HFF-Myc (cell line): ENCODE results near the gene ELK3.

ENCODE experiments used
- DNase-seq: peaks from one replicate; pipeline ENCODE4 v3.0.0-alpha.2; 2011; ENCODE audit warnings: low read depth; ENCODE audit errors: extremely low read depth
- H3K4me3 ChIP-seq: replicated peaks from 2 replicates; pipeline ENCODE4 v1.5.1; 2011; ENCODE audit warnings: low read depth, mild to moderate bottlenecking, control low read depth, low read length
- CTCF ChIP-seq: IDR thresholded peaks from 2 replicates; pipeline ENCODE4 v1.5.1; 2012; ENCODE audit warnings: mild to moderate bottlenecking, low read depth, low read length, control low read depth; ENCODE audit errors: missing control alignments

ELK3 gene

GRCh38 chr12:96260644-96261043 lies 66.5 kb downstream of the ELK3 start:
- no peak for DNase-seq
- no peak for TF ChIP-seq CTCF
- no peak overlapping the region for H3K4me3 ChIP-seq

GRCh38 chr12:96261557-96261956 lies 67.4 kb downstream of the ELK3 start:
- H3K4me3 ChIP-seq, result no peak overlapping the region
- no peak for TF ChIP-seq CTCF
- DNase-seq, result no peak

GRCh38 chr12:96263449-96263902 lies 69.3 kb downstream of the ELK3 start:
- no peak for DNase-seq

GRCh38 chr12:96265400-96265799 lies 71.2 kb downstream of the ELK3 start:
- no peak for DNase-seq
- H3K4me3 ChIP-seq, result no peak overlapping the region
- TF ChIP-seq CTCF, result no peak

More at GRCh38 chr12:96263449-96263902, 69.3 kb downstream of the ELK3 start:
- TF ChIP-seq CTCF, result no peak
- no peak overlapping the region for H3K4me3 ChIP-seq

- no peak for DNase-seq
- no peak for TF ChIP-seq CTCF
- no peak overlapping the region for H3K4me3 ChIP-seq
These were observed 71.7 kb downstream of the ELK3 start for GRCh38 chr12:96265836-96266235.

GRCh38 chr12:96266238-96266637 lies 72.1 kb downstream of the ELK3 start:
- no peak for TF ChIP-seq CTCF
- DNase-seq, result no peak
- no peak overlapping the region for H3K4me3 ChIP-seq
